Measurements from ENCODE around the gene CRYBG2. TPM values are rescaled to one million over a fixed set of nuclear protein-coding genes. Genes with fewer than 3 reads are reported as not detected.

CRYBG2 gene
- total RNA-seq, 1 donor from 2014 or later = 6.3 TPM

GRCh38 chr1:26344147-26344920 lies 9.6 kb downstream of the CRYBG2 start:
- TF ChIP-seq CTCF (conservative IDR thresholded peaks at IDR 0.05) = no peak
- Mint-ChIP-seq H3K4me1 (peaks cover 11% of the 10 kb centered on the region), H3K27ac (ENCODE audit: unreplicated experiment) (no peak overlapping the region), H3K4me3 (no peak overlapping the region), H3K9me3 (no peaks in the 10 kb centered on the region), H3K27me3 (ENCODE audit: low read depth) (no peaks in the 10 kb centered on the region), H3K36me3 (ENCODE audit: low read depth) (no peaks in the 10 kb centered on the region)
- DNase-seq (ENCODE audit: low read depth, low spot score) = no peak

- Mint-ChIP-seq H3K27me3 (ENCODE audit: low read depth) (peaks cover 12% of the 10 kb centered on the region), H3K4me3 (no peak overlapping the region), H3K27ac (ENCODE audit: unreplicated experiment) (no peak overlapping the region), H3K36me3 (ENCODE audit: low read depth) (no peaks in the 10 kb centered on the region), H3K4me1 (peaks cover 21% of the 10 kb centered on the region), H3K9me3 (no peaks in the 10 kb centered on the region)
- TF ChIP-seq CTCF (conservative IDR thresholded peaks at IDR 0.05) = no peak
- no peak for DNase-seq (ENCODE audit: low read depth, low spot score)
Measured at GRCh38 chr1:26340047-26340481, 13.9 kb downstream of the CRYBG2 start.

- TF ChIP-seq CTCF (conservative IDR thresholded peaks at IDR 0.05) = no peak
- Mint-ChIP-seq H3K9me3 (no peaks in the 10 kb centered on the region), H3K36me3 (ENCODE audit: low read depth) (no peaks in the 10 kb centered on the region), H3K4me1 (peaks cover 25% of the 10 kb centered on the region), H3K4me3 (peak overlapping the region; percentile 67), H3K27ac (ENCODE audit: unreplicated experiment) (no peak overlapping the region), H3K27me3 (ENCODE audit: low read depth) (peaks cover 16% of the 10 kb centered on the region)
- no peak for DNase-seq (ENCODE audit: low read depth, low spot score)
Measured at GRCh38 chr1:26338670-26339069, 15.3 kb downstream of the CRYBG2 start.

- peak overlapping the region; percentile 67 for H3K4me3 Mint-ChIP-seq
- no peak overlapping the region for H3K27ac Mint-ChIP-seq (ENCODE audit: unreplicated experiment)
- no peak for DNase-seq (ENCODE audit: low read depth, low spot score)
Measured at GRCh38 chr1:26337625-26338024, 16.3 kb downstream of the CRYBG2 start.

GRCh38 chr1:26337206-26337535 lies 16.8 kb downstream of the CRYBG2 start:
- H3K4me1 Mint-ChIP-seq = peaks cover 24% of the 10 kb centered on the region
- no peaks in the 10 kb centered on the region for H3K9me3 Mint-ChIP-seq
- H3K27ac Mint-ChIP-seq (ENCODE audit: unreplicated experiment) = no peak overlapping the region
- no peaks in the 10 kb centered on the region for H3K36me3 Mint-ChIP-seq (ENCODE audit: low read depth)
- H3K4me3 Mint-ChIP-seq = no peak overlapping the region
- TF ChIP-seq CTCF (conservative IDR thresholded peaks at IDR 0.05) = no peak
- peaks cover 16% of the 10 kb centered on the region for H3K27me3 Mint-ChIP-seq (ENCODE audit: low read depth)
- no peak for DNase-seq (ENCODE audit: low read depth, low spot score)

More at GRCh38 chr1:26337625-26338024, 16.3 kb downstream of the CRYBG2 start:
- Mint-ChIP-seq H3K4me1 (peaks cover 25% of the 10 kb centered on the region), H3K9me3 (no peaks in the 10 kb centered on the region), H3K27me3 (ENCODE audit: low read depth) (peaks cover 16% of the 10 kb centered on the region), H3K36me3 (ENCODE audit: low read depth) (no peaks in the 10 kb centered on the region)
- TF ChIP-seq CTCF (conservative IDR thresholded peaks at IDR 0.05) = no peak
